HG03175 (cell line): ENCODE data around the gene CORO2B.

Experiments used
- ATAC-seq: cut with Tn5 transposase; IDR thresholded peaks from one replicate; pipeline ENCODE4 v1.9.1; 2021; ENCODE audit warnings: mild to moderate bottlenecking, moderate library complexity; ENCODE audit not compliant: unreplicated experiment

The CORO2B gene

DNA sequence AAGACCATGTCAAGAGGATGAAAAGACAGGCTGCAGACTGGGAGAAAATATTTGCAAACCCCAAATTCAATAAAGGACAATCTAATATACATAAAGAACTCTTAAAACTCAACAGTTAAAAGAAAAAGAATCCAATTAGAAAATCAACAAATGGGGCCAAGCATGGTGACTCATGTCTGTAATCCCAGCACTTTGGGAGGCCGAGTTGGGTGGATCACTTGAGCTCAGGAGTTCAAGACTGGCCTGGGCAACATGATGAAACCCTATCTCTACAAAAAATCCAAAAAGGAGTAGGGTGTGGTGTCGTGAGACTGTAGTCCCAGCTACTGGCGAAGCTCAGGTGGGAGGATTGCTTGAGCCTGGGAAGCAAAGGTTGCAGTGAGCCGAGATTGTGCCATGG lies 184.3 kb downstream of the CORO2B start:
- ATAC-seq: no peak

DNA sequence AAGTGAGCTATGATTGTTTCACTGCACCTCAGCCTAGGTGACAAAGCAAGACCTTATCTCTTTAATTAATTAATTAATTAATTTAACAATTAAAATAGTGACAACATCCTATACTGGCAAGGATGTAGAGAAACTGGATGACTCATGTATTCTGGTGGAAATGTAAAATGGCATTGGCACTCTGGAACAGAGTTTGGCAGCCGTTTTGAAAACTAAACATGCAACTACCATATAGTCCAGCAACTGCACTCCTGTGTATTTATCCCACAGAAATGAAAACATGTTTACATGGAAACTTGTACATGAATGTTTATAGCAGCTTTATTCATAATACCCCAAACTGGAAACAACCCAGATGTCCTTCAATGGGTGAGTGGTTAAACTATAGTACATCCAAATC lies 185.3 kb downstream of the CORO2B start:
- ATAC-seq: no peak

GRCh38 chr15:68765602-68766368 lies 187.0 kb downstream of the CORO2B start:
- no peak for ATAC-seq

- no peak for ATAC-seq
Observed at GRCh38 chr15:68767833-68768232, 189.0 kb downstream of the CORO2B start.

DNA sequence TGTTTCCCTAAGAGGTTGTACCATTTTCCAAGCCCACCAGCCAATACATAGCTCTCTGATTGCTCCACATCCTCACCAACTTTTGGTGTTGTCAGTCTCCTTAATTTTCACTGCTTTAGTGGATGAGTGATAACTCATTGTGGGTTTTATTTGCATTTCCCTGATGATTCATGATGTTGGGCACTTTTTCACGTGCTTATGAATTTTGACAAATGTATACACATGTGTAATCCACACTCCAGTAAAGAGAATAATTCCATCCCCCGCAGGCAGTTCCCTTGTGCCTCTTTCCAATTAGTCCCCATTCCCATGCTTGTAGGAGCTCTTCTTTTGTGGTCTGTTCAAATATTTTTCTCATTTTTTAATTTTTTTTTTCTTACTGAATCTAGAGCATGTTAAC lies 189.5 kb downstream of the CORO2B start:
- ATAC-seq: no peak

DNA sequence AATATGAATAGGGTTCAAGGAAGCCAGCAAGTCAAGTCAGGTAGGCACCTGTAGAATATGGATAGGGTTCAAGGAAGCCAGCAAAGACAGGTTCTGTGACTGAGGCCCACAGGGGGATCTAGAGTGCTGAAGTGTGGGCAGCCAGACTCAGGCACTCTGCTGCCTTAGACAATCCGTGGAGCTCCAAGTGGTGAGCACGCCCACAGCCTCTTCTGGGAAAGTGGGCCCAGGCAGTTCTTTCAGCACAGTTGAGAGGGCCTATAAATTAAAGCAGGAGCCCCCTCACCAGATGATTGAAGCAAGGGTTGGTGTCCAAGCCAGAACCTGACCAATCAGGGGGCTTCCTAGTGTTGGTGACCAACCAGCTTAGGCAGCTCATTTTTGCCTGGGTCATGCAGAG lies 190.9 kb downstream of the CORO2B start:
- no peak for ATAC-seq

DNA sequence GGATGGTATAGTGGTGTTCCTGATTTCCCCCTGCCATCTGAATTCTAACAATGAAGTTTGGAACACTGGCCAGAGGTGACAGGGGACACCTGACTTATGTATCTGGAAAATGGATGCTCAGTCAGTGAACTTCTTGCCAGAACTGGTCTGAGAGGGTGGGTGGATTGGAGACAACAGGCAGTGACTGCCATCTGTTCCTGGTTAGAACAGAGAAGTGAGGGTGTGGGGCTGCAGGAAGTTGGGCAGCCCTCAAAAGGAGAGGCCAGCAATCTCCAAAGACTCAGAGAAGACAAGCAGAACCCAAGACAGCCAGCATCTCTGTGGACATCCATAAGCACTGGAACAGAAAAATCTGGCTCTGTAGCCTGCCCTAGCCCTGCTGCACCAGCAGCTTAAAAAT lies 191.4 kb downstream of the CORO2B start:
- ATAC-seq: no peak

DNA sequence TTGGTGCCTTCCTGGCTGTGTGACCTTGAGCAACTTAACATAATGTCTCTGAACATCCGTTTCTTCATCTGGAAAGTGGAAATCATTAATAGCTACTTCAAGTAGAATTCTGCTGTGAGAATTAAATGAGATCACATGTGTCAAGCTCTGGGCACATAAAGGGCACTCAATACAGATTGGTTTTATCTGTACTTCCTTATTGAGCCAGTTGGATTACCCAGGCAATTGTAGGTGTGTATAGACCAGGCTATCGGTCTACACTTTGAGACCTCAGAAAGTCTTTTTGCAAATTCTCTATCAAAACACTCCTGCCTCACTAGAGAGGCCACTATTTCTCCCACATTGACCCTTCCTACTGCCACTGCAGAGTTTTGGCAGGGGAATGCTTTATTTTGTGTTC lies 194.2 kb downstream of the CORO2B start:
- ATAC-seq: no peak

GRCh38 chr15:68774120-68774519 lies 195.3 kb downstream of the CORO2B start:
- ATAC-seq: no peak

DNA sequence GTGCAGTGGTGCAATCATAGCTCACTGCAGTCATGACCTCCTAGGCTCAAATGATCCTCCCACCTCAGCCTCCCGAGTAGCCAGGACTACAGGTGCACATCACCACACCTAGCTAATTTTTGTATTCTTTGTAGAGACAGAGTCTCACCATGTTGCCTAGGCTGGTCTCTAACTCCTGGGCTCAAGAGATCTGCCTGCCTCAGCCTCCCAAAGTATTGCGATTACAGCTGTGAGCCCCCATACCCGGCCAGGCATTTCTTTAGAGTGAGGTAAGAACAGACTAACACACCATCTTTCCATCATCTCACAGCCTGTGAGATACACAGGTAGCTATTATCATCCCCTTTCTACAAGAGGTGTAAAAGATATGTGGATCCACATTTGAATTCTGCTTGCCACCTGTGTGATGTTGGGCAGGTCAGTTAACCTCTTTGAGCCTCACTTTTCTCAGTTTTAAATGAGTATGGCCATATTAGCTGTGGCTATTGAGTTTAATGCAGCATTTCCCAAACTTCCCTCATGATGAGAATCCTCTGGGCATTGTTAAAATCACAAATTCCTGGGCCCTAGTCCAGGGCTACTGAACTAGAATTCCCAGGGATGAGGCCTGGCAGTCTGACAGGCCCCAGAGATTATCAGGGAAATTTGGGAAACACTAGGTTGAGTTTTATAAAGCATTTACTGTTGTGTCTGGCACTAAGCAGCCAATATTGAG lies 195.9 kb downstream of the CORO2B start:
- ATAC-seq: no peak

DNA sequence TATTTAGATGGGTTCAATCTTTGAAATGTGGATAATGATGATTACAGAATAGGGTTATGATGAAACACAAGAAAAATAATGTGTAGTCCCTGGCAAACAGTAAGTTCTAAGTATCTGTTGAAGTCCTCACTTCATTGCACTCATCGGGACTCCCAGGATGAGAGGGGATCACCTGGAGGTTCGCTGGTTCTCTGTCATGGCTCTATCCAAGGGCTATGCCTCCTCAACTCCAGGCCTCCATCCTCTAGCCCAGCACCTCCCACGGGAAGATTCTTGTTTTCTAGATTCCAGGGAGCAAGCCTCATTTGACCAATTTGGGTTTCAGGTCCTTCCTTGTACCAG lies 196.4 kb downstream of the CORO2B start:
- ATAC-seq: no peak

DNA sequence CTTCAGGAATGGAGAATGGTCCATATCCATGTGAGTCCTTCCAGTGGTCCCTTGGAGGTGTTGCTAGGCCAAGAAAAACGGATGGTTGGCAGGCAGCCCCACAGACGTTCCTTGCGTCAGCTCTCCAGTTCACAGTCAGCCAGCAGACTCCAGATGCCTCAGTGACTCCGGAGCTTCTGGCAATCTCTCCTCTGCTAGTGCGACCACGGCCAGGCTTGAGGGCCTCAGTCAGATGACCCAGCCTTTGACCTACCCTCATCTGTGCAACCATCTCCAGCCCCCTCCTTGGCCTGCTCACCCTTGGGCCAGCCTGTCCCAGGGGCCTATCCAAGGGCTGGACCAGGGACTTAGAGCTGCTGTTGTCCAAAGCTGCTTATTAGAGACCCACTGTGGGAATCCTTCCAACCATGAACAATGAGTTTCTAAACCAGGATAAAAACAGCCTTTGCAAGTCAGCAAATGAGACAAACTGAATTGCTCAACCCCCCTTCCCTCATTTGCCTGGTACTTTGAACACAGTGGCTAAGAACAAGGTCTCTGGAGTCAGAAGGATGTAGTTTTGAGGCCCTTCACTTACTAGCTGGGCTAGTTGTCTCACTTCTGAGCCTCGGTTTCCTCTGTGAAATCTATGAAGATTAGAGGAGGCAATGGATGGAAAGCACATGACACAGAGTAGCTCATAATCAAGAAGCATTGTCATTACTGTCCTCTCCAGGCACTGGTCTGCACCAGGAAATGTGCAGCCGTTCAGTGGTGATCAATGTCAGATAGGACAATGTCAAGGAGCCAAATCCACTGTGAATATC lies 197.1 kb downstream of the CORO2B start:
- ATAC-seq: no peak

- no peak for ATAC-seq
Observed at GRCh38 chr15:68776477-68777270, 197.9 kb downstream of the CORO2B start.
